Measurements from ENCODE around the gene ZNF285.
"Not testable (repeated sequence)": the region's sequence is repeated elsewhere in the genome, so short reads cannot be mapped to it uniquely, and the experiment has no call there.

The ZNF285 gene
- total RNA-seq: 0.04 to 1.6 (median 0.78) reads per million in 18 experiments

GRCh38 chr19:44401139-44402115, at the start of gene ZNF285:
Gene ZNF285, minus strand, starts transcription at chr19:44401608. Its CDS starts 4,395 bp downstream, at chr19:44397213.
- peak; percentile 92 to 97 for DNase-seq

DNA sequence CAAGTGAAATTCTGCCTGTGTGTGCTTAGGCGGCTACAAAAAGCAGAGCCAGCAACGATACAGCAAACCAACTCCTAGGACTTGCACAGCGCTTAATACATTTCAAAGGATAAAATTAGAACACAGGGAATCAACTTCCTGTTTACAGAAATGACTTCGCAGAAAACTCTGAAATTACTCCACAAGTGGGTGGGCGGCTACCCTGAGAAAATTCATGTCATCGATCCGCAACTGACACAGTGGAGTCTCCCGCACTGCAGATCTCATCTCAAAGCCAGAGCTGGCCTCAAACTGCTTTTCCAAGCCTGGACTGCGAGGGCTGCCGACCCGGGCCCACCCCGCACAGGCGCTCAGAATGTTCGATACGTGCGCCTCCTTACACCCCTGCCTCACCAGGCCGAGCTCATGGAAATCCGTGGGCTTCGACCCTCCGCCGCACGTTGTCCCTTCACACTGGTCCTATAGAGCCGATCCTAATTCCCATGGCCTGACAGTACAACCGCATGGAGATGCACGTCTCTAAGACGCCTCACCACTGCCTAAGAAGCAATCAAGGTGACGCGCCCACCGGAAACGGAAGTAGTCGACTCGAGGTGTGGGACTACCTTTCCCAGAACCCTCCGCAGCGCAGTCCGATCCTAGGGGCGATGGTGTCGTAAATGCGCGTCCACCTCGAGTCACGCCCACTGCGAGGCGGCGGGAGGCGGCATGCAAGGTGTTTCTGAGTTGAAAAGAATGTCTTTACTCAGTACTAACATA, 46.7 kb upstream of the ZNF285 start, which contains the start of gene ZNF229:
ZNF229 (minus strand) TSS at position 557 of the 759 bp plus-strand sequence. CDS start 5,625 bp downstream, outside the sequence.
- peak; percentile 61 to 81 for DNase-seq

GRCh38 chr19:44438441-44438840, 37.0 kb upstream of the ZNF285 start:
- no peak for DNase-seq

GRCh38 chr19:44435441-44435840, 34.0 kb upstream of the ZNF285 start:
- DNase-seq: no peak

DNA sequence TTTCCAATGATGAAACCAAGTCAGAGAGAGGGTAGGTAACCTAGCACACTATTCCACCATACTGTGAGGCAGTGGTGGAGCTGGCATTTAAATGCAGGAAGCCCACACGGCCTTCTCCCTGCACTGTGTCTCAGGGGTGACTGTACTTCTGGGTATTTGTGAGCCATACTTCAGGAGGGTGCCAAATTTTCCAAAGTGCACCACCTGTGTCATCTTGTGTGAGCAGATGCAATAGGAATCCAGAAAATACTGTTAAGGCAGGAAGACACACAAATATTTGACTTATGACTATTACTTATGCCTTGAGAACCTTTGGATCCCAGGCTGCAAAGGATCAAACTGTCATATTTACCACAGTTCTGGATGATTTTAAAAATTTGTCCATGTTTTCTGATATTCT, 29.5 kb upstream of the ZNF285 start:
- DNase-seq: no peak

DNA sequence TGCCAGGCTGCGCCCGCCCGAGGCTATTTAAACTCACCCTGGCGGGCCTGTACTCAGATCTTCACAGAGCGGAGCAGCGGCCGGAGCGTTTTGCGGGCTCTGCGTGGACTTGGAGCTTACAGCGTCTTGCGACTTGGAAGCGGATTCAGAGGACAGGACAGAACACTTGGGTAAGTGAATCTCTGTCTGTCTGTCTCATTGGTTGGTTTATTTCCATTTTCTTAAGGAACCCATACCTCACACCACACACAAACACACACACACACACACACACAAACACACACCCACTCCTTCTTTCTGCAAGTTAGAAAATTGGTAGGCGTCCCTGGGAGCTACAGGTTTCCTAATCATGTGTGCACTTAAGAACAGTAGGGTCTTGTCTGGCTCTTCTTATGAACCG, 14.1 kb upstream of the ZNF285 start:
- not testable (repeated sequence) for DNase-seq

DNA sequence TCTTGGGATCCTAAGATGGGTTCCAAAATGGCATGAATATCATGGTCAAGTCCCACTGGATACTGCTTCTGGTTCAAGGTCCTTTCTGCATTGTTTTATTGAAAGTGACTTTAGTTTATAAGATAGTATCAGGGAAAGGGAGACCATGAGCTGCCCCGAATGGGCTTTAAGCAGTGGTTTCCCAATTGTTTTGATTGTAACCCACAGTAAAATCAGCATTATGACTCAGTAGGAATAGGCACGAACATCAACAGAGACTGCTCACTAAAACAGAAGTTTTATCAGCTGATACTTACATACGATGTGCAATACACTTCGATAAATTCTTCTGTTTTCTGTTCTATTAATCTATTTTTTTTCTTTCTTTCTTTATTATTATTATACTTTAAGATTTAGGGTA, 12.1 kb downstream of the ZNF285 start:
- DNase-seq: not testable (repeated sequence)

DNA sequence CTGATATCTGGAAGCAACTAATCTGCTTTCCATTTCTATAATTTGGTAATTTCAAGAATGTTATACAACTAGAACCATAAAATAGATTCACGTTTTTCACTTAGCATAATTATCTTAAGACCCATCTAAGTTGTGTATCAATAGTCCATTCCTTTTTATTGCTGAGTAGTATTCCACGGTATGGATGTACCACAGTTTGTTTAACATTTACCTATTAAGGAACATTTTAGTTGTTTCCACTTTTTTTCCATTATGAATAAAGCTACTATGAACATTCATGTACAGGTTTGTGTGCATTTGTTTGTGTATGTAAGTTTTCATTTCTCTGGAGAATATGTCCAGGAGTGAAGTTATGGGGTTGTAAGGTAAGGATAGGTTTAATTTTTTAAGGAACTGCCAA, 26.6 kb downstream of the ZNF285 start:
- no peak for DNase-seq

- no peak for DNase-seq
These were observed 29.5 kb downstream of the ZNF285 start for GRCh38 chr19:44371815-44372480.

GRCh38 chr19:44367024-44367423, 34.4 kb downstream of the ZNF285 start:
- DNase-seq: no peak

- DNase-seq: peak; percentile 84 to 90
These were observed 44.9 kb downstream of the ZNF285 start, which contains the start of gene ZNF112 for GRCh38 chr19:44356383-44357111. Gene ZNF112, minus strand, starts transcription at chr19:44356680. Its CDS starts 16,141 bp downstream, at chr19:44340539.

- no peak for DNase-seq
These were observed 54.9 kb downstream of the ZNF285 start for GRCh38 chr19:44346556-44346955.

- no peak for DNase-seq
These were observed 55.4 kb downstream of the ZNF285 start for GRCh38 chr19:44345959-44346358.

DNA sequence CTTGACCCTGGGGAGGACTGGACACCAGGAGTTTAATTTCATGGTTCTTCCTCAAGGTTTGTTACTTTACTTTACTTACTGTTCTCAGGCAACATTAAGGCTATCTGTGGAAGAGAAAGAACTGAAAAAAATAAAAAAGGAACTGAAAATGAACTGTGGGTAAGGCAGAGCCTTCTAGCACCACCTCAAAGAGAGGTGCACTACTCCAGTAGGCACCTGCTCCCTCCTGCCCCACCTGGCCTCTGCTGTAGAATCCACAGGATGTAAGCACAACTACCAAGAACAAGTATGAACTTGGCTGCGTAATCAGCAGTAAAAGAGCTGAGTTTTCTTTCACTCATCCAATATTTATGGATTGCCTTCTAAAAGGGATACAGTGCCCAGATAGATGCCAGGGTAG, 57.2 kb downstream of the ZNF285 start:
- DNase-seq: no peak

- no peak for DNase-seq
These were observed 59.6 kb downstream of the ZNF285 start for GRCh38 chr19:44341794-44342193.

DNA sequence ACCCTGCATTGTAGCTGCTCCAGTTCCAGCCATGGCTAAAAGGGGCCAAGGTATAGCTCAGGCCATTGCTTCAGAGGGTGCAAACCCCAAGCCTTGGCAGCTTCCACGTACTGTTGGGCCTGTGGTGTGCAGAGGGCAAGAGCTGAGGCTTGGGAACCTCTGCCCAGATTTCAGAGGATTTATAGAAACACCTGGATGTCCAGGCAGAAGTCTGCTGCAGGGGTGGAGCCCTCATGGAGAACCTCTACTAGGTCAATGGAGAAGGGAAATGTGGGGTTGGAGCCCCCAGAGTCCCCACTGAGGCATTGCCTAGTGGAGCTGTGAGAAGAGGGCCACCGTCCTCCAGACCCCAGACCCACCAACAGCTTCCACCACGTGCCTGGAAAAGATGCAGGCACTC, 66.8 kb downstream of the ZNF285 start:
- not testable (repeated sequence) for DNase-seq

Measured in inflammatory macrophage (primary cell).